GM19372 (cell line): ENCODE measurements around the gene ZNF106.

ENCODE experiments used
- ATAC-seq: cut with Tn5 transposase; IDR thresholded peaks from one replicate; pipeline ENCODE4 v1.9.1; 2021; ENCODE audit warnings: mild to moderate bottlenecking, low read depth, moderate library complexity; ENCODE audit not compliant: unreplicated experiment

The ZNF106 gene

GRCh38 chr15:42409011-42409410 is 81.9 kb downstream of the ZNF106 start:
- no peak for ATAC-seq

GRCh38 chr15:42408178-42408577 is 82.8 kb downstream of the ZNF106 start:
- ATAC-seq = no peak

DNA sequence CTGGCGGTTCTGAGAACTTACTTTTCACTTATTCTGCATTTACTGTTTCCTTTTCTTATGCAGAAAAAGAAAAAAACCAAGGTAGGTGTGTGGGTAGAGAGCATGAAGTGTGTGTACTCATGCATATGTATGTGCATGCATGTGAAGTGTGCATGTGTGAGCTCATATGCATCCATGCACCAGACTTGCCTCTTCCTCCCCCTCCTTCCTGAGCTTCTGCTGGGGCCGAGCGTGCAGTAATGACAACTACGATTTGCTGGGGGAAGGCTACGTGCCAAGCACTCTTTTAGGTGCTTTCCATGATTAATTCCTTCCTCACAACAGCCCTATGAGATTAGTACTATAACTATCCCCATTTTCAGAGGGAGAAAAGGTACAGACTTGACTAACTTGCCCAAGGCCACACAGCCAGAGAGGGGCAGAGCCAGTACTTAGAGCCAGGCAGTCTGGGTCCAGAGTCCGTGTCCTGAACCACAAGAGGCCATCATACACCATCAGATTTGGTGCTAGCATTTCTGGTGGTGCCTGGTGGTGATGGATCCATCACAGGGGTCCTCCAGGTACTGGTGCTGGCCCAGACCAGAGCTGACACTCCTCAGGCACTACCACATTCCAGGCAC is 85.0 kb downstream of the ZNF106 start:
- ATAC-seq = no peak

- ATAC-seq = no peak
Observed at GRCh38 chr15:42404461-42405235, 86.3 kb downstream of the ZNF106 start.

DNA sequence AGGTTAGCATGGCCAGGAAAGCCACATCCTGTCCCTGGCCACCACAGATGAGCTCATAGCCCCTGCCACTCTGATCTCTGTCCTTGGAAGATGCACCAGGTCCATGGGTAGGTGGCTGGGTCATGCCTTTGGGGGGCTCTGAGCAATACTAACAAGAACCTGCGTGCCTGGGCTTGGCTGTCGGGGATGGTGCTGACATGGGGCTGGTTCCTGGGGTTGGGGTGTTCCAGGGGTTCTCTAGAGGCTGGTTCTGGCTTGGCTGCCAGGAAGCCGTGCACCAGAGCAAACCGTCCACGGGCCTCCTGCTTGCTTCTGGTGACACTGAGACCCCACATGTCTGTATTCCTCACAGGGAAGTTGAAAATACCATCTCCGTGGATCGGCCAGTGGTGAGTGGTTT is 87.6 kb downstream of the ZNF106 start:
- ATAC-seq = no peak

- no peak for ATAC-seq
Observed at GRCh38 chr15:42402455-42403205, 88.3 kb downstream of the ZNF106 start.

DNA sequence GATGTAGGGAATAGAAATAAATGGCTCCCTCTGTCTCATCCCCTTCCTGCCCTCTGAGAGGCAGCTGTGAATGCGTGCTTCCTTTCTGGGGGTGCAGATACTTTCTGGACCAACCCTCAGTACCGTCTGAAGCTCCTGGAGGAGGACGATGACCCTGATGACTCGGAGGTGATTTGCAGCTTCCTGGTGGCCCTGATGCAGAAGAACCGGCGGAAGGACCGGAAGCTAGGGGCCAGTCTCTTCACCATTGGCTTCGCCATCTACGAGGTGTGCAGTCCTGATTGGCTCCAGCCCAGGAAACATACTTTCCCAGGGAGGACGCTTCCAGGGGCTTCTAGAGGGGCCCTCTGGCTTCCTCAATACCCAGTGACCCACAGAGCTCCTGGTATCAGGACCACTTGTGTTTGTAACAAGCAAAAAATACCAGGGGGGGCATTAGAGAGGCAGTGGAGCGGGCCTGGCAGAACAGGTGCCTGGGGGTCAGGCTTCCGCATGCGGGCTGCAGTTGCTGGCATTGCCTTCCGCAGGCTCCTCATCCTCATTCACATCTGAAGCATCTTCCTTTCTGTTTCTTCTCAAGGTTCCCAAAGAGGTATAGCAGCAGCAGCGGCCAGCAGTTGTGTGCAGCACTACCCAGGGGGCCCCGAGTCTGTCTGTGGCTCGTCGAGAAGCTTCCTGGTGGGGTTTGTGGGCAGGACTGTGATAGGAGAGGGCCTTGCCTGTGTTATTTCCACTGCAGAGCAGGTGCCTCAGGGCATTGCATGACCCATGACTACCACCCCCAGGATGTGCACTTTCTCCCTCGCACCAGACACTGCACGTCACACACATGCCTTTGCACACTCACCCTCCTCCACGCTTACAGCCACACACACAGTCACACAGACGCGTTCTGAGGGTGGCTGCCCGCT is 89.1 kb downstream of the ZNF106 start:
- no peak for ATAC-seq

DNA sequence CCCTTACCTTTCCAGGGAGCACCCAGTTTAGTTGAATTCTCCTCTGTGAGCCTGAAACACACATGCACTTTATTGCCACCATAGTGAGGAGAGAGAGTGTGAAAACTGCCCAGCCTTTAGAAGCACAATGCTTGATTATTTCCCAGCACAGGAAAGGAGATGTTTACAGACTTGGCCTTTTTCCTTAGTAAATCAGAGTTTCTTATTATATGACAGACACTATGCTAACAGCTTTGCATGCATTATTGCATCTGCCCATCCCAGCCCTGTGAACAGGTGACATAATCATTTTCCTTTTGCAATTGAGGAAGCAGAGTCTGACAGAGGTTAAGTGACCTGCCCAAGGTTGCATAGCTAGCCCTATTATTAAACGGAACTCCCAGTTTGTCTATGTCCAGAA is 95.1 kb downstream of the ZNF106 start:
- ATAC-seq = no peak

DNA sequence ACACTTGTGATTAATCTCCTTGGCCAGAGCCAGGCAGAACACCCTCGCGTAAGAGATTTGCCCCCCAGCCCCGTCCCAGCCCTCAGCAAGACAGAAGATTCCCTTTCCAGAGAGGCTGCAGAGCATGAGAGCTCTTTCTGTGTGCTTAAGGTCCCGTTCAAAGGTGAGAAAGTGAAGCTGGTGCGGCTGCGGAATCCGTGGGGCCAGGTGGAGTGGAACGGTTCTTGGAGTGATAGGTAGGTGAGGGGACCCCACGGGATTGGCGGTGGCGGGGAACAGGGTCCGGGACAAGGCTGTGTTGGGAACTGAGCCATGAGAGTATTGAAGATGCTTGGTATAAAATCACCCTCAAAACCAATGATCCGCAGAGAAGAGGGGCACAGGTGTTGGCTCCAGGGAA is 96.8 kb downstream of the ZNF106 start:
- ATAC-seq = no peak

GRCh38 chr15:42392309-42393024 is 98.5 kb downstream of the ZNF106 start:
- no peak for ATAC-seq

- ATAC-seq = no peak
Observed at GRCh38 chr15:42387603-42388002, 103.3 kb downstream of the ZNF106 start.

GRCh38 chr15:42385980-42386700 is 104.8 kb downstream of the ZNF106 start:
- ATAC-seq = no peak

GRCh38 chr15:42385206-42385979 is 105.5 kb downstream of the ZNF106 start:
- ATAC-seq = no peak

DNA sequence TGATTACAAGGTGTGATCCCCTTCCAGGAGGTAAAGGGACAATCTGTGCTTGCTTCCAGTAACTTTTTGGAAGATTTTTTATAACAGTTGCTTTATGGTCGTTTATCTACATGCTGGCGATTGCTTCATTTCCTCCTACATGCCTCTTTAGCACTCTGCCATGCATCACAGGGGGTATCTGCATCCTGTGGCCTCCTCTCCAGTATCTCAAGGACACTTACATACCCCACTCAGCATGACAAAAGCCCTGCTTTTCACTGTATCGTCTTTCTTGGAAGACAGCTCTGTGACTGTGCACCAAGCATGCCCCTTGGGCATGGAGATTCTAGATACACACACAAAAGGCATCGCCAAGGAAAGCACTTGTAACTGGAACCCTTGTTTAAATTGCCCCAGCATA is 106.3 kb downstream of the ZNF106 start:
- ATAC-seq = no peak

- no peak for ATAC-seq
Observed at GRCh38 chr15:42378011-42378410, 112.9 kb downstream of the ZNF106 start.

GRCh38 chr15:42375941-42376340 is 115.0 kb downstream of the ZNF106 start:
- ATAC-seq = no peak

DNA sequence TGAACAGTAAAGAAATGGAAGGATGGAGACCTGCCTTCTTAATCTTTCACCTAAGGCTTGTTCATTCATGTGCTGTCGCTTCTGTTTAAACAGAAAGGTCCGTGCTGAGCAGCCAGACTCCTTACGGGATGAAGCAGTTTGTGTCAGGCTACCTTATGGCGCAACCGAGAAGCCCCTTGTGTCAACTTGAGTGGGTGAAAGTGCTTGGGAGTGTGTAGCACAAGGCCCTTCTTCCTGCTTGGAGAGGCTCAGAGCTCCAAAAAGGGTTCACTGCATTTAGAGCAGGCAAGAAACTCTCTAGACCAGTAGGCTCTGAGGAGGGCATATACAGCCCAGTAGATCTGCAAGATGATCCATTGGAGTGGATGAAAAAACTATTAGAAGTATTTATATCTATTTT is 115.7 kb downstream of the ZNF106 start:
- ATAC-seq = no peak

GRCh38 chr15:42374810-42375209 is 116.1 kb downstream of the ZNF106 start:
- ATAC-seq = no peak

DNA sequence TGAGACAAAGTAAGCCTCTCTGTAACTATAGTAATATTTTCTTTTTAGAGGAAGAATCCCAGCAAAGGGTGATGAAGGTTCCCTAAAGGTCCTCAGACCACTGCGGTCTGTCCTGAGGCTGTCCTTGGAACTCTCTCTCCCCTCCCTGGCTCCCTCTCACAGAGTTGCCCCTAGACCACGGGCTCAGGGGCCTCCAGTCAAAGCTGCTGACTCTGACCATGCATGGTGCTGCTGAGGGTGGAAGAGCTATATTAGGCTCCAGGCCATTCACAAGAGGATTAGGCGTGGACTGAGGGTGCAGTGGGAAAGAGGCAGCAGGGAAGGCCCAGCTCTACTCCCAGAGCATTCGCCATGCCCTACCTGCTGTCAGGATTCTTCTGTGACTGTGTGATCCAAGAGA is 117.0 kb downstream of the ZNF106 start:
- no peak for ATAC-seq
